ENCODE results near the gene ABLIM1. TPM values are rescaled to one million over a fixed set of nuclear protein-coding genes. Genes with fewer than 3 reads are reported as not detected.

ABLIM1 gene
- total RNA-seq, 1 donor from 2014 or later, result 70.0 TPM

DNA sequence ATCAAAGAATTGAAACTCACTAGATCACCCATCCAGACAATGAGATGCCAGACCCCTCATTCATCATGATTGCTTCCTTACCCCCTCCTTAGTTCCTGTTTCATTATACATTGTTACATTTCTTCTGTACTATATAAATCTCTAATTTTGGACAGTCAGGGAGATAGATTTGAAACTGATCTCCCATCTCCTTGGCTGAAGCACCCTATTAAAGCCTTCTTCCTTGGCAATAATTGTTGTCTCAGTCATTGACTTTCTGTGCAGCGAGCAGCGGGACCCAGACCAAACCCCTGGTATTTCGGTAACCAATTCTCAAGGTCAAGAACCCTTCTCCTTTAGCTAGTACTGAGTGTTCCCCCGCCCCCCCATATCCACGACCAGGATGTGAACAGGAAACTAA, 100.2 kb downstream of the ABLIM1 start:
- no peak for TF ChIP-seq EZH2 (IDR thresholded peaks at IDR 0.05; ENCODE audit: insufficient read depth, low read length)
- TF ChIP-seq, protein P1, sequence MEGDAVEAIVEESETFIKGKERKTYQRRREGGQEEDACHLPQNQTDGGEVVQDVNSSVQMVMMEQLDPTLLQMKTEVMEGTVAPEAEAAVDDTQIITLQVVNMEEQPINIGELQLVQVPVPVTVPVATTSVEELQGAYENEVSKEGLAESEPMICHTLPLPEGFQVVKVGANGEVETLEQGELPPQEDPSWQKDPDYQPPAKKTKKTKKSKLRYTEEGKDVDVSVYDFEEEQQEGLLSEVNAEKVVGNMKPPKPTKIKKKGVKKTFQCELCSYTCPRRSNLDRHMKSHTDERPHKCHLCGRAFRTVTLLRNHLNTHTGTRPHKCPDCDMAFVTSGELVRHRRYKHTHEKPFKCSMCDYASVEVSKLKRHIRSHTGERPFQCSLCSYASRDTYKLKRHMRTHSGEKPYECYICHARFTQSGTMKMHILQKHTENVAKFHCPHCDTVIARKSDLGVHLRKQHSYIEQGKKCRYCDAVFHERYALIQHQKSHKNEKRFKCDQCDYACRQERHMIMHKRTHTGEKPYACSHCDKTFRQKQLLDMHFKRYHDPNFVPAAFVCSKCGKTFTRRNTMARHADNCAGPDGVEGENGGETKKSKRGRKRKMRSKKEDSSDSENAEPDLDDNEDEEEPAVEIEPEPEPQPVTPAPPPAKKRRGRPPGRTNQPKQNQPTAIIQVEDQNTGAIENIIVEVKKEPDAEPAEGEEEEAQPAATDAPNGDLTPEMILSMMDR (IDR thresholded peaks at IDR 0.05; ENCODE audit: insufficient read depth, low read depth, low read length), result no peak
- H3K4me1 ChIP-seq (ENCODE audit: insufficient read depth, low read length), result no peaks in the 10 kb centered on the region
- no peak overlapping the region for H3K4me2 ChIP-seq (ENCODE audit: low read length)
- H3K36me3 ChIP-seq (ENCODE audit: insufficient read depth, low read length), result no peaks in the 10 kb centered on the region
- H3K27ac Mint-ChIP-seq (ENCODE audit: unreplicated experiment), result no peak overlapping the region
- no peak overlapping the region for H3K9ac ChIP-seq (ENCODE audit: low read length)
- no peaks in the 10 kb centered on the region for H3K4me1 Mint-ChIP-seq (ENCODE audit: low read depth, unreplicated experiment)
- no peak overlapping the region for H3K4me3 ChIP-seq (ENCODE audit: insufficient read depth, low read depth, low read length)
- H3K9me3 ChIP-seq (ENCODE audit: insufficient read depth, low read depth, low read length), result peaks cover 9% of the 10 kb centered on the region
- H3K27ac ChIP-seq (ENCODE audit: low read depth, low read length), result no peak overlapping the region
- no peak overlapping the region for H2AFZ ChIP-seq (ENCODE audit: low read depth, low read length)
- no peaks in the 10 kb centered on the region for H3K79me2 ChIP-seq (ENCODE audit: insufficient read depth, low read length)
- peaks cover 31% of the 10 kb centered on the region for H3K36me3 Mint-ChIP-seq (ENCODE audit: low read depth, unreplicated experiment)
- no peaks in the 10 kb centered on the region for H3K27me3 Mint-ChIP-seq (ENCODE audit: low read depth, unreplicated experiment)
- no peaks in the 10 kb centered on the region for H3K27me3 ChIP-seq (ENCODE audit: insufficient read depth, low read length)
- no peak overlapping the region for H3K4me3 Mint-ChIP-seq (ENCODE audit: unreplicated experiment)
- FAIRE-seq (no peak), DNase-seq (ENCODE audit: low read depth) (no peak)
- H3K9me3 Mint-ChIP-seq (ENCODE audit: unreplicated experiment), result peaks cover 9% of the 10 kb centered on the region
- H4K20me1 ChIP-seq (ENCODE audit: insufficient read depth, low read length), result no peaks in the 10 kb centered on the region

GRCh38 chr10:114556236-114557122, 101.6 kb downstream of the ABLIM1 start:
- H3K9ac ChIP-seq (ENCODE audit: low read length), result no peak overlapping the region
- H3K4me2 ChIP-seq (ENCODE audit: low read length), result no peak overlapping the region
- TF ChIP-seq, protein P1 (IDR thresholded peaks at IDR 0.05; ENCODE audit: insufficient read depth, low read depth, low read length), result no peak
- no peak for TF ChIP-seq EZH2 (IDR thresholded peaks at IDR 0.05; ENCODE audit: insufficient read depth, low read length)
- no peak overlapping the region for H3K27ac ChIP-seq (ENCODE audit: low read depth, low read length)
- H3K27me3 Mint-ChIP-seq (ENCODE audit: low read depth, unreplicated experiment), result no peaks in the 10 kb centered on the region
- H3K4me1 ChIP-seq (ENCODE audit: insufficient read depth, low read length), result no peaks in the 10 kb centered on the region
- FAIRE-seq (no peak), DNase-seq (ENCODE audit: low read depth) (no peak)
- H3K27me3 ChIP-seq (ENCODE audit: insufficient read depth, low read length), result no peaks in the 10 kb centered on the region
- H3K4me3 Mint-ChIP-seq (ENCODE audit: unreplicated experiment), result no peak overlapping the region
- peaks cover 3% of the 10 kb centered on the region for H3K4me1 Mint-ChIP-seq (ENCODE audit: low read depth, unreplicated experiment)
- no peaks in the 10 kb centered on the region for H4K20me1 ChIP-seq (ENCODE audit: insufficient read depth, low read length)
- H3K36me3 Mint-ChIP-seq (ENCODE audit: low read depth, unreplicated experiment), result peaks cover 33% of the 10 kb centered on the region
- H3K79me2 ChIP-seq (ENCODE audit: insufficient read depth, low read length), result no peaks in the 10 kb centered on the region
- H3K9me3 Mint-ChIP-seq (ENCODE audit: unreplicated experiment), result peaks cover 9% of the 10 kb centered on the region
- no peak overlapping the region for H2AFZ ChIP-seq (ENCODE audit: low read depth, low read length)
- no peaks in the 10 kb centered on the region for H3K36me3 ChIP-seq (ENCODE audit: insufficient read depth, low read length)
- no peak overlapping the region for H3K4me3 ChIP-seq (ENCODE audit: insufficient read depth, low read depth, low read length)
- H3K27ac Mint-ChIP-seq (ENCODE audit: unreplicated experiment), result no peak overlapping the region
- peaks cover 9% of the 10 kb centered on the region for H3K9me3 ChIP-seq (ENCODE audit: insufficient read depth, low read depth, low read length)

DNA sequence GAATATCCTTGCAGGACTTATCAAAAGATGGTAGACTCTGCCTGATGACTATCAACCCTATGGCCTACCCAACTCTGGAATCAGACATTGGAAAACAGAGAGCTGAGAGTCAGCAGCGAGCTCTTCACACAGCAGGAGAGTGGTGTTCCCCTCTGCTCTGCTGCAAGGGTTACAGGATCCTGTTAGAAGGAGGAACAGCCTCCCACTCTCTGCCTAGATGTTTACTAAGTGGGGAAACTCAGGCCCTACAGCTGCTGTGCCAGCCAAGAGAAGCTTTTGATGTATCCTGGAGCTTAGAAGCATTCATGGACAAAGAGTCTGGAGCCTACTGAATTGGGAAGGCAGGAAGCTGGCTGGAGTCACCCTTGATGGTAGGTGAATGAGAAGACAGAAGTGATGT, 104.6 kb downstream of the ABLIM1 start:
- Histone ChIP-seq H3K4me2 (ENCODE audit: low read length) (no peak overlapping the region), H3K27me3 (ENCODE audit: insufficient read depth, low read length) (no peaks in the 10 kb centered on the region), H3K36me3 (ENCODE audit: insufficient read depth, low read length) (no peaks in the 10 kb centered on the region), H4K20me1 (ENCODE audit: insufficient read depth, low read length) (no peaks in the 10 kb centered on the region), H3K4me1 (ENCODE audit: insufficient read depth, low read length) (peaks cover 4% of the 10 kb centered on the region), H3K9ac (ENCODE audit: low read length) (no peak overlapping the region), H2AFZ (ENCODE audit: low read depth, low read length) (no peak overlapping the region), H3K27ac (ENCODE audit: low read depth, low read length) (no peak overlapping the region), H3K9me3 (ENCODE audit: insufficient read depth, low read depth, low read length) (peaks cover 8% of the 10 kb centered on the region), H3K79me2 (ENCODE audit: insufficient read depth, low read length) (no peaks in the 10 kb centered on the region), H3K4me3 (ENCODE audit: insufficient read depth, low read depth, low read length) (no peak overlapping the region)
- Mint-ChIP-seq H3K27me3 (ENCODE audit: low read depth, unreplicated experiment) (no peaks in the 10 kb centered on the region), H3K27ac (ENCODE audit: unreplicated experiment) (no peak overlapping the region), H3K9me3 (ENCODE audit: unreplicated experiment) (peaks cover 7% of the 10 kb centered on the region), H3K4me1 (ENCODE audit: low read depth, unreplicated experiment) (peaks cover 7% of the 10 kb centered on the region), H3K4me3 (ENCODE audit: unreplicated experiment) (no peak overlapping the region), H3K36me3 (ENCODE audit: low read depth, unreplicated experiment) (peaks cover 20% of the 10 kb centered on the region)
- DNase-seq (ENCODE audit: low read depth), result no peak
- no peak for TF ChIP-seq EZH2 (IDR thresholded peaks at IDR 0.05; ENCODE audit: insufficient read depth, low read length)
- no peak for FAIRE-seq
